H1 (cell line): Measurements from ENCODE around the gene SLC35F3. TPM values are rescaled to one million over a fixed set of nuclear protein-coding genes. Genes with fewer than 3 reads are reported as not detected.

ENCODE experiments used
- CTCF ChIA-PET: fragments of 300-600 bp; sonication (Branson Sonifier 250); formaldehyde crosslinking; loops from one replicate; lab custom pipeline; 2021; ENCODE audit not compliant: partially characterized antibody; lab: Charles Lee
- POLR2A ChIA-PET: fragments of 300-600 bp; sonication (Branson Sonifier 250); formaldehyde crosslinking; loops from one replicate; lab custom pipeline; 2021; ENCODE audit warnings: inconsistent platforms; ENCODE audit not compliant: partially characterized antibody; lab: Charles Lee
- DNase-seq, 2 experiments: peaks; one replicate each; pipeline versions ENCODE4 v3.0.0 to v3.0.0-alpha.2; 2010 to 2022; ENCODE audit warnings: low spot score in 2 of 2, low read depth in 1 of 2, mixed read lengths in 1 of 2
- FAIRE-seq: peaks from 2 replicates; lab custom pipeline; 2011; peaks lifted over from hg19 to GRCh38; lab: Jason Lieb, UNC
- H2AFZ ChIP-seq: 2 replicates; pipeline ENCODE4 v1.8.1; 2012; ENCODE audit warnings: low read length, inconsistent platforms
- H2AK5ac ChIP-seq: 2 replicates; pipeline ENCODE4 v1.6.1; 2013; ENCODE audit warnings: low read depth, low read length
- H2BK120ac ChIP-seq: replicated peaks from 2 replicates; pipeline ENCODE3; 2013; ENCODE audit warnings: low read depth, low read length, inconsistent platforms
- H2BK12ac ChIP-seq: 2 replicates; pipeline ENCODE4 v1.6.1; 2013; ENCODE audit warnings: low read depth, low read length
- H2BK15ac ChIP-seq: 2 replicates; pipeline ENCODE4 v1.6.1; 2013; ENCODE audit warnings: low read length
- H2BK20ac ChIP-seq: 2 replicates; pipeline ENCODE4 v1.6.1; 2013; ENCODE audit warnings: low read length
- H2BK5ac ChIP-seq: 2 replicates; pipeline ENCODE4 v1.6.1; 2013; ENCODE audit warnings: low read depth, low read length
- H3K14ac ChIP-seq: 2 replicates; pipeline ENCODE4 v1.6.1; 2013; ENCODE audit warnings: inconsistent platforms; ENCODE audit not compliant: insufficient read length
- H3K18ac ChIP-seq: 2 replicates; pipeline ENCODE4 v1.6.1; 2013; ENCODE audit warnings: low read length; ENCODE audit errors: extremely low read depth
- H3K23ac ChIP-seq: 2 replicates; pipeline ENCODE4 v1.6.1; 2013; ENCODE audit warnings: inconsistent platforms; ENCODE audit not compliant: insufficient read length
- H3K23me2 ChIP-seq: 2 replicates; pipeline ENCODE4 v1.6.1; 2013; ENCODE audit warnings: low read depth, low read length
- H3K27ac ChIP-seq: 2 replicates; pipeline ENCODE4 v1.6.1; 2011; ENCODE audit warnings: low read depth, low read length, inconsistent platforms
- H3K27me3 ChIP-seq, 4 experiments: replicated peaks in 1 of 4; 1 replicate in 1 of 4; 2 replicates in 3 of 4; pipeline versions ENCODE4 v1.6.1 to v1.8.1; 2011 to 2013; ENCODE audit warnings: low read length in 3 of 4, mild to moderate bottlenecking in 3 of 4, inconsistent platforms in 2 of 4, mixed read lengths in 2 of 4, moderate library complexity in 1 of 4; ENCODE audit not compliant: control insufficient read depth in 3 of 4, insufficient read depth in 3 of 4; ENCODE audit errors: extremely low read depth in 1 of 4
- H3K36me3 ChIP-seq, 4 experiments: 2 replicates each; pipeline versions ENCODE4 v1.6.1 to v1.8.1; 2011 to 2013; ENCODE audit warnings: mild to moderate bottlenecking in 4 of 4, low read length in 3 of 4, moderate library complexity in 2 of 4, control low read depth in 1 of 4, inconsistent platforms in 1 of 4; ENCODE audit not compliant: insufficient read depth in 4 of 4, control insufficient read depth in 2 of 4
- H3K4ac ChIP-seq: replicated peaks from 2 replicates; pipeline ENCODE3; 2013; ENCODE audit warnings: low read length, low read depth, mixed read lengths, inconsistent platforms; ENCODE audit not compliant: insufficient read length
- H3K4me1 ChIP-seq, 4 experiments: replicated peaks in 1 of 4; 1 replicate in 1 of 4; 2 replicates in 3 of 4; pipeline versions ENCODE4 v1.6.1 to v1.8.1; 2011 to 2013; ENCODE audit warnings: low read length in 3 of 4, inconsistent platforms in 2 of 4, mixed read lengths in 1 of 4; ENCODE audit not compliant: insufficient read depth in 4 of 4, control insufficient read depth in 3 of 4
- H3K4me2 ChIP-seq, 2 experiments: 2 replicates each; pipeline versions ENCODE4 v1.6.1 to v1.8.1; 2011 to 2013; ENCODE audit warnings: low read depth in 2 of 2, low read length in 2 of 2, control low read depth in 1 of 2, inconsistent platforms in 1 of 2, mild to moderate bottlenecking in 1 of 2; ENCODE audit not compliant: insufficient read depth in 1 of 2
- H3K4me3 ChIP-seq, 4 experiments: fragments of 200-600, 300-600 bp in 1 of 4; sonication (generic), shearing (Covaris generic), sonication (Bioruptor Twin) in 1 of 4; 2 replicates each; pipeline versions ENCODE4 v1.5.1 to v1.8.1; 2011 to 2016; ENCODE audit warnings: low read length in 4 of 4, low read depth in 3 of 4, control low read depth in 2 of 4, inconsistent platforms in 2 of 4, mild to moderate bottlenecking in 2 of 4, mixed read lengths in 1 of 4, moderate library complexity in 1 of 4; ENCODE audit not compliant: insufficient read depth in 2 of 4; ENCODE audit errors: extremely low read depth in 1 of 4
- H3K56ac ChIP-seq: replicated peaks from 2 replicates; pipeline ENCODE3; 2013; ENCODE audit warnings: low read depth, mild to moderate bottlenecking, mixed read lengths, low read length, inconsistent platforms; ENCODE audit not compliant: insufficient read length
- H3K79me1 ChIP-seq: 2 replicates; pipeline ENCODE4 v1.6.1; 2013; ENCODE audit warnings: low read depth, low read length, control low read depth
- H3K79me2 ChIP-seq, 2 experiments: 2 replicates each; pipeline versions ENCODE4 v1.6.1 to v1.8.1; 2012 to 2013; ENCODE audit warnings: low read length in 2 of 2, mild to moderate bottlenecking in 2 of 2, inconsistent platforms in 1 of 2; ENCODE audit not compliant: insufficient read depth in 2 of 2, control insufficient read depth in 1 of 2
- H3K9ac ChIP-seq, 4 experiments: replicated peaks in 1 of 4; 1 replicate in 1 of 4; 2 replicates in 3 of 4; pipeline versions ENCODE4 v1.6.1 to v1.8.1; 2011 to 2013; ENCODE audit warnings: low read depth in 3 of 4, low read length in 3 of 4, control low read depth in 2 of 4, mild to moderate bottlenecking in 2 of 4, moderate library complexity in 2 of 4, inconsistent platforms in 1 of 4; ENCODE audit errors: extremely low read depth in 1 of 4
- H3K9me3 ChIP-seq, 2 experiments: 2 replicates each; pipeline versions ENCODE4 v1.6.1 to v1.8.1; 2012 to 2013; ENCODE audit warnings: mild to moderate bottlenecking in 2 of 2, moderate library complexity in 2 of 2, control low read depth in 1 of 2, inconsistent platforms in 1 of 2, low read depth in 1 of 2, low read length in 1 of 2, mixed read lengths in 1 of 2; ENCODE audit not compliant: insufficient read depth in 2 of 2
- H4K20me1 ChIP-seq, 2 experiments: replicated peaks in 1 of 2; 2 replicates each; pipeline versions ENCODE3 to v1.8.1; 2011 to 2013; ENCODE audit warnings: inconsistent platforms in 2 of 2, low read length in 2 of 2, mild to moderate bottlenecking in 1 of 2; ENCODE audit not compliant: insufficient read depth in 2 of 2, control insufficient read depth in 1 of 2
- H4K5ac ChIP-seq: 2 replicates; pipeline ENCODE4 v1.6.1; 2013; ENCODE audit warnings: low read length, low read depth, mixed read lengths, inconsistent platforms; ENCODE audit not compliant: insufficient read length
- H4K8ac ChIP-seq: 2 replicates; pipeline ENCODE4 v1.8.0; 2013; ENCODE audit warnings: mild to moderate bottlenecking, moderate library complexity, low read length, inconsistent platforms; ENCODE audit not compliant: insufficient read depth; ENCODE audit errors: extremely low read depth
- H4K91ac ChIP-seq: replicated peaks from 2 replicates; pipeline ENCODE3; 2013; ENCODE audit warnings: low read length, mixed read lengths, inconsistent platforms; ENCODE audit not compliant: insufficient read length
- BCL11A ChIP-seq, 2 experiments: IDR thresholded peaks; one replicate each; pipeline ENCODE4 v1.6.1; 2011; ENCODE audit warnings: low read depth in 2 of 2, low read length in 2 of 2, mild to moderate bottlenecking in 2 of 2
- E2F6 ChIP-seq: IDR thresholded peaks from 2 replicates; pipeline ENCODE4 v1.6.1; 2012; ENCODE audit warnings: inconsistent platforms
- NRF1 ChIP-seq: IDR thresholded peaks from 2 replicates; pipeline ENCODE4 v1.6.1; 2011; ENCODE audit warnings: mild to moderate bottlenecking, low read depth, low read length, improper control_type of control experiment
- SAP30 ChIP-seq: fragments of 300-600 bp; sonication (generic); IDR thresholded peaks from 2 replicates; pipeline ENCODE4 v1.7.1; 2012; ENCODE audit warnings: low read length, moderate library complexity, mild to moderate bottlenecking, inconsistent platforms; ENCODE audit not compliant: insufficient read depth, insufficient replicate concordance
- TCF12 ChIP-seq: IDR thresholded peaks from 2 replicates; pipeline ENCODE4 v1.6.1; 2011; ENCODE audit warnings: low read depth, mild to moderate bottlenecking, low read length
- YY1 ChIP-seq: IDR thresholded peaks from 2 replicates; pipeline ENCODE4 v1.6.1; 2011; ENCODE audit warnings: low read depth, mild to moderate bottlenecking, low read length
- WGBS, 2 experiments: shearing (Covaris generic) in 1 of 2; methylation state at CpG; one replicate each; pipeline versions ENCODE4 v1.1.6 to v1.1.7; 2013 to 2015; ENCODE audit warnings: low lambda C conversion rate in 2 of 2, mixed read lengths in 2 of 2, inconsistent platforms in 1 of 2, low coverage in 1 of 2, missing lambda C conversion rate in 1 of 2; ENCODE audit not compliant: insufficient replicate concordance in 2 of 2, insufficient coverage in 1 of 2, insufficient read length in 1 of 2; ENCODE audit errors: extremely low coverage in 1 of 2, missing lambda C conversion rate in 1 of 2; 5-methylcytosine and 5-hydroxymethylcytosine counted together
- polyA plus RNA-seq, 7 experiments: library from polyadenylated mRNA; depleted of rRNA in 3 of 7; stranded (reverse) in 5 of 7; unstranded in 2 of 7; fragments of >200 nt in 5 of 7; fragments of 200-250 nt in 2 of 7; gene quantifications; 1 replicate in 5 of 7; 2 replicates in 1 of 7; 4 replicates in 1 of 7; pipeline versions ENCODE4 v1.2.1 to v1.2.3, GENCODE V29; 2011 to 2013; ENCODE audit warnings: missing spikeins in 2 of 7, mixed read lengths in 2 of 7
- total RNA-seq: library from RNA; stranded (reverse); fragmentation: NEBNext Ultra II Directional; extraction: Animal tissue kit (Norgen Biotek cat#: 25700); gene quantifications from 2 replicates; pipeline ENCODE4 v1.2.1, GENCODE V29; 2021

The SLC35F3 gene
- total and polyA plus RNA-seq, 2 of the 8 experiments (the other 6 are each of a cell fraction or from before 2014, with no cell fraction given): 0.78 to 1.2 TPM

DNA sequence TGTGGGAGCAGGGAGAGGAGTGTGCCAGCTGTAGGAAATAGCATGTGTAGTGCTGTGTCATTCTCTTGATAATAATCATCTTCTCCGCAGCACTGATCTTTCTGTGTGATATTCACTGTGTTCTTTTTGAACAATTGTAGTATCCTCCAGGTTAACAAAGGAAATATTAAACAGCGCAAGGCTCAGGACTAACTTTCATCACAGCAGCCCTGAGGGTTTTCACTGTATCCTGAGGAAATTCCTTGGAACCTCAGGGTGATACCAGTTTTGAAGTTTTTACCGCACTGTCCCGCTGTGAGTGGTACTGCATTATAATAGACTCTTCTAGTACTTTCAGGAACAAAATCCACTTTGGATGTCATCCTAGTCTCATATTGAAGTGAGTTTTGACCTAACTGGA is 240.4 kb downstream of the SLC35F3 start:
- H3K4me2 ChIP-seq: no peak overlapping the region
- WGBS, 2 experiments: 84% methylated on average over 4 of the region's 4 CpGs; no CpG with 5 or more reads in 1 of the 2 experiments
- no peak overlapping the region for H3K56ac ChIP-seq
- H3K4me3 ChIP-seq: no peak overlapping the region
- H4K20me1 ChIP-seq: no peaks in the 10 kb centered on the region
- H4K91ac ChIP-seq: no peak overlapping the region
- no peak overlapping the region for H2BK20ac ChIP-seq
- H3K79me1 ChIP-seq: no peaks in the 10 kb centered on the region
- H4K5ac ChIP-seq: no peak overlapping the region
- no peaks in the 10 kb centered on the region for H3K4me1 ChIP-seq
- H2BK12ac ChIP-seq: no peak overlapping the region
- no peaks in the 10 kb centered on the region for H3K79me2 ChIP-seq
- H3K36me3 ChIP-seq: no peaks in the 10 kb centered on the region
- no peak overlapping the region for H4K8ac ChIP-seq
- ChIA-PET POLR2A (no interaction called here), CTCF (no interaction called here)
- no peak overlapping the region for H3K27ac ChIP-seq
- no peak overlapping the region for H2BK15ac ChIP-seq
- no peak overlapping the region for H3K18ac ChIP-seq
- H2BK120ac ChIP-seq: no peak overlapping the region
- H2AK5ac ChIP-seq: no peak overlapping the region
- H3K4ac ChIP-seq: no peak overlapping the region
- no peak overlapping the region for H3K9ac ChIP-seq
- H2BK5ac ChIP-seq: no peak overlapping the region
- H2AFZ ChIP-seq: no peak overlapping the region
- H3K9me3 ChIP-seq: no peaks in the 10 kb centered on the region
- H3K14ac ChIP-seq: no peak overlapping the region
- H3K23me2 ChIP-seq: no peaks in the 10 kb centered on the region
- no peak overlapping the region for H3K23ac ChIP-seq
- H3K27me3 ChIP-seq: no peaks in the 10 kb centered on the region
- no peak for DNase-seq
- FAIRE-seq: no peak
- no peak for TF ChIP-seq BCL11A (IDR thresholded peaks at IDR 0.05; ENCODE audit: low read depth in 2 of 2, low read length in 2 of 2)
- TF ChIP-seq NRF1: no peak
- no peak for TF ChIP-seq SAP30
- no peak for TF ChIP-seq TCF12
- no peak for TF ChIP-seq E2F6
- no peak for TF ChIP-seq YY1
